Measurements from ENCODE around the gene CACNA1A.
"Not testable (repeated sequence)": the region's sequence is repeated elsewhere in the genome, so short reads cannot be mapped to it uniquely, and the experiment has no call there.

The CACNA1A gene

DNA sequence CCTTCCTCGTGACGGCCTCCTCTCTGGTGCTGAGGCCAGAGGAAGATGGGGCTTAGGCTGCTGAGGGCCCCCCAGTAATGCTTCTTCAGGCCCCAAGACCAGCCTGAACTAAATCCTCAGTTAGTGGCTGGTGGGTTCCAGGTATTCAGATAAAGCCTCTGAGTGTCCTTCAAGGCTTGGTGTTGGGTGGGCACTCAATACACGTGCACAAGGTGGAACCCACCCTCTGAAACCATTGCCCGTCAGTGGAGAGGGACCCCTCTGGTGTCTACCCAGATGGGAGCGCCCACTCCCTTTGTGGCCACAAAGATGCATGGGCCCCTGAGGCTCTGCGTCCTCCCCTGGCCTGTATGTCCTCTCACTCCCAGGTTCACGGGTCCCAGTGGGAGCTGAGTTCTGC is 277.0 kb downstream of the CACNA1A start:
- DNase-seq (ENCODE audit: low read depth): no peak

DNA sequence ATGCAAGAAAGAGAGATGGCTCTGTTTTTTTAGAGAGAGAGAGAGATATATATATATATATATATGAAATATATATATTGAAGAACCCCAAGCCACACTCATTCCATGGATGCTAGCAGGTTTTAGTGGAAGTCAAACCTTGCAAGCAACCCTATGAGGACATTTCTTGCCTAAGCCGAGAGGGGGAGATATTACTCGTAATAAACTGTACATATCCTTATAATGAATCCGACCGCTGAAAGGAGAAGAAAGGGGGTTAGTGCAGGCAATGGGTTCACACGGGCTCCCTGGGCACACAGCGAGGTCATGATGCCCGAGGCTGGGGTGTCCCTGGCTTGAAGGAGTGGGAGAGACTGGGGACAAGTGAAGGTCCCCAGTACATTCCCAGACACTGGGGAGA is 277.7 kb downstream of the CACNA1A start:
- DNase-seq (ENCODE audit: low read depth): no peak

DNA sequence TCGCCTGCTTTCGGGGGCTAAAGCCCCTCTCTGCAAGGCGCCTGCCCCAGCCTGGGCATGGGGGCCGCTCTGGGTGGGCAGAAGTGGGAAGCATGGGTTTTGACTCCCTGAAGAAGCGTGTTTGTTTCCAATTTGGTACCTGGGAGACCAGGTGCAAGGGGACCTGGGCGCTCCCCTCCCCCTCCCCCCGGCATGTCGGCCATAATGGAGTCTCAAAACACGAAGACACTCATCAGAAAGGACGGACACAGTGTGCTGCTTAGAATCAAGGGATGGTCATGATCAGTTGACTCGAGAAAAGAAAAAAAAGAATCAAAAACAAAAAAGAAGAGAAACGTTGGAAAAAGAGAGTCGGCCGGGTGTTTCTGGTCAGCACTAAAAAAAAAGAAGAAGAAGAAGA is 279.3 kb downstream of the CACNA1A start:
- DNase-seq (ENCODE audit: low read depth): no peak

DNA sequence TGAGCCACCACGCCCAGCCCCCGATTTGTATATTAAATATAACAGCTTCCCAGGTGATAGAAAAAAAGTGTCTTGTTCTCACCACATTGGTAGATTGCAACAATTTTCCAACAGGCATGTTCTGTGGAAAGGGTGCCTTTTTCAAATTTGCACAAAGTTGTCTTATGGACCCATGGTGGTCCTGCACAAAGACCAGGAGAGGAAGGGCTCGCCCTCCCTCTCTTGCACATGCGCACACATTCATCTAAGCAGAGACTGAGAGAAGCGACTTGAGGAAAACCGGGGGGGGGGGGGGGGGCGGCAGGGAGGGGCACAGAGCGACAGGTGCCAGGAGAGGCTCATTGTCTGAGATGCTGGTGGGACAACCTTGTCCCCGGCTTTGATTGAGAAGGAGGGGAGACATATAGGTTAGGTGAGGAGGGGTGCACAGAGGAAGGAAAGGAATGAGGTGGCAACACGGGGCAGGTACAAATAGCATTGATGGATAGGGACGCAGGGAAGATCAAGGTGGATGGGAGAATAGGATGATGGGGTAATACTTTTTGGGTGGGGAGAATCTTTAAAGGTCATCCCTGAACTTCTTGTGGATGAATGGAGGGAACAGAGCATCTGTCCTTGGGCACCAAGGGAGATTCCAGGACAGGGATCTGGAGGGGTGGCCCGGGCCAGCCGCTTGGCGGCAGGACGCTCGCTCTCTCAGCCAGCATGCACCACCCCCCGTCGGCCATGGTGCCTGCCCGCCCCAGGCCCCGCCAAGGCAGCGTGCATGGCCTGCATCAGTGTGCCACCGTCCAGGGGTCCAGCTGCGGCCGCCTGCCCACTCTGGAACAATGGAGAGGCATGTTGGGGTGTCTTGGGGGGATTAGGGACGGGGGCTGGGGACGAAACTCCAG is 280.1 kb downstream of the CACNA1A start:
- DNase-seq (ENCODE audit: low read depth): no peak

DNA sequence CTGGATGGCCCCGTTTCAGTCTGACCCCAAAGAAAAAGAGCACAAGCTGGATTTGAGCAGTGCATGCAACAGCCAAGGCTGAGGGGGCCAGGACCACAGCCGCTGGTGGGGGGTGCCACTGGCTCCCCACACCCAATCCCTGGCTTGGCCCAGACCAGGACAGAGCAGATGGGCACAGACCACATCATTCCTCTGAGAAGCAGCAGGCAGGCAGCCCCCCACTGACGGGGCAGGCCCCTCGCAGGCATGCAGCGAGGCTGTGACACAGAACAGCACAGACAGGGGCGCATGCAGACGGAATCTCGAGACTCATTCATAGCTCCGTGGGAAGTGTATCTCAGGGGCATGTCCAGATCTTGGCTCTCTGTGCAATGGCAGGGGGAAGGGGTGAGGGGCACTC is 281.2 kb downstream of the CACNA1A start:
- no peak for DNase-seq (ENCODE audit: low read depth)

DNA sequence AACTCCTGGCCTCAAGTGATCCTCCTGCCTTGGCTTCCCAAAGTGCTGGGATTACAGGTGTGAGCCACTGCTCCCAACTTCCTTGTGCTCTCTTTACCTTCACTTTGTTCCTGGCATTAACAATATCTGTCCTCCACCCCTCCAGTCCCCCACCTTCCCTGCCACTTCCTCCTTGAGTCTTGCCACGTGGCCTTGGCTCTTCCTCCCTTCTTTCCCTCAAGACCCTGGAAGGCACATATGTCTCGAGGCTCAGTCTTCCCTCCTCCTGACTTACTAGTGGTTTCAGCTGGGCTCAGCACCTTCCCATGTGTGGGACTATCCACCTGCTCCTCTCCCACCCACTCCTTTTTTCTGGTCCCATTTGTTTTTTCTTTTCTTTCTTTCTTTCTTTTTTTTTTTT is 285.4 kb downstream of the CACNA1A start:
- DNase-seq (ENCODE audit: low read depth): no peak

DNA sequence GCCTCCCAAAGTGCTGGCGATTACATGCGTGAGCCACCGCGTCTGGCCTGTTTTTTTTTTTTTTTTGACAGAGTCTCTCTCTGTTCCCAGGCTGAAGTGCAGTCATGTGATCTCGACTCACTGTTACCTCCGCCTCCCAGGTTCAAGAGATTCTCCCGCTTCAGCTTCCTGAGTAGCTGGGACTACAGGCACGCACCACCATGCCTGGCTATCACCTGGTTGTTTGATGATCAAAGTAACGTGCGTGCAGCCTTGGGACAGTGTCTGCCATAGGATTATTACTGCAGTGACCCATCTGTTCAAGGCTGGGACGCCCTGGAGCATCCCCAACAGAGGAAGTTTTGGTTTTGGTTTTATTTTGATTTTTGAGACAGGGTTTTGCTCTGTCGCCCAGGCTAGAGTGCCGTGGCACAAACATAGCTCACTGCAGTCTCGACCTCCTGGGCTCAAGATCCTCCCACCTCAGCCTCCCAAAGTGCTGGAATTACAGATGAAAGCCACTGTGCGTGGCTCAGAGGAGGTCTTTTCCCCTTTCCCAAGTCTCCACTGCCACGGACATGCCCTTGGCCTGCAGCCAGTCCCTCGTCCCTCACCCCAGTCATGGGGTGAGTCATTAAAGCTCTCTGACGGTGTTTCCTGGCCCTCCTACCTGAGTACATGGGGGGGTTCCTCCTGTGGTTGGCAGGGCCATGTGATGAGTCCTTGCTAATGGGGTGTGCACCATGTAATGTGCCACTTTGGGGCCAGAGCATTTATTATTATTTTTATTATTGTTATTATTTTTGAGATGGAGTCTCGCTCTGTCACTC is 290.5 kb downstream of the CACNA1A start:
- DNase-seq (ENCODE audit: low read depth): no peak

DNA sequence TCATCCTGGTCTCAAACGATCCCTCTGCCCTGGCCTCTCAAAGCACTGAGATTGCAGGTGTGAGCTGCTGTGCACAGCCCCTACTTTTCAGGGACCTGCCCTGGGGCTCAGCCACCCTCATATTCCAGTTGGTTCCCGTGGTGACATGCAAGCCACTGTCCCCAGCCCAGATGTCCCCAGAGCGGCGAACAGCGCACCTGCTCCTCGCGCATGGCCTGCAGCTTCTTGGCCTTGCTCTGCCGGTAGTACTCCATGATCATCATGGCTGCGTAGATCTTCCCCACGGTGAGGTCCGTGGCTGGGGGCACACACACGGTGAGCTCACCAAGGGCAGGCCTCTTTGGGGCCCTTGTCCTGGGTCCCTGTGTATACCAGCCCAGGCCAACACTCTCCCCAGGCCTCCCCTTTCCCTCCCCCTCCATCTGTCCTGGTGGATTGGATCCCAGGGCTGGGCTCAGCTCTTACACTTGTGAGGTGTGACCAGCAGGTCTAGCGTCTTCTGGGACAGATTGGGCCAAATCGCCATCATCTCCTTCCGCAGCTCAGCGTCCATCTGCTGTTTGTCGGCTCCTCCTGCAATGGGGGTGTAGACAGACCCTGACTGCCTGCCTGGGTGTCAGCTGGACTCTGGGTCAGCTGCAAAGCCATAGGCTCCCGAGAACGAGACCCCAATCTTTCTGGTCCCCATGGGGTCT is 292.1 kb downstream of the CACNA1A start:
- DNase-seq (ENCODE audit: low read depth): no peak

DNA sequence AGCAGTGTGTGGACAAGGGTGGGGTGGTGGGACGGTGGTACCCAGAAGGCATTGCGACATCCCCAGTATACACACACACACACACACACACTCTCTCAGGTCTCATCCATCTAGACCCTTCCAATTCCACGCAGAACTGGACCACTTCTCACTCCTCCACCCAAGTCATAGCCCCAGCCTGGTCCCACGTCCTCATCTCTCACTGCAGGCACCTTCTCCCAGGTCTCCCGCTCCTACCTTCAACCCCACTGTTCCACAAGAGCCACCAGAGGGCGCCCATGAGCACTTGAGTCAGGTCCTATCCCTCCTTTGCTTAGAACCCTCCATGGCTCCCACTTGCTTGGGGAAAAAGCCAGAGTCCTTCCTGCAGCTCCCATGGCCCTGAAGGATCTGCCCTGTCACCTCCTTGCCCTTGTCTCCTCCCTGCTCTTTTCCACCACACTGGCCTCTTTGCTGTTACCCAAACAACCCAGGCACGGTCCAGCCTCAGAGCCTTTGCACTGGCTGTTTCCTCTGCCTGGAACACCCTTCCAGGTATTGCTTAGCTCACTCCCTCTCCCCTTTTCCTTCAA is 293.4 kb downstream of the CACNA1A start:
- peak; percentile 65 for DNase-seq (ENCODE audit: low read depth)

DNA sequence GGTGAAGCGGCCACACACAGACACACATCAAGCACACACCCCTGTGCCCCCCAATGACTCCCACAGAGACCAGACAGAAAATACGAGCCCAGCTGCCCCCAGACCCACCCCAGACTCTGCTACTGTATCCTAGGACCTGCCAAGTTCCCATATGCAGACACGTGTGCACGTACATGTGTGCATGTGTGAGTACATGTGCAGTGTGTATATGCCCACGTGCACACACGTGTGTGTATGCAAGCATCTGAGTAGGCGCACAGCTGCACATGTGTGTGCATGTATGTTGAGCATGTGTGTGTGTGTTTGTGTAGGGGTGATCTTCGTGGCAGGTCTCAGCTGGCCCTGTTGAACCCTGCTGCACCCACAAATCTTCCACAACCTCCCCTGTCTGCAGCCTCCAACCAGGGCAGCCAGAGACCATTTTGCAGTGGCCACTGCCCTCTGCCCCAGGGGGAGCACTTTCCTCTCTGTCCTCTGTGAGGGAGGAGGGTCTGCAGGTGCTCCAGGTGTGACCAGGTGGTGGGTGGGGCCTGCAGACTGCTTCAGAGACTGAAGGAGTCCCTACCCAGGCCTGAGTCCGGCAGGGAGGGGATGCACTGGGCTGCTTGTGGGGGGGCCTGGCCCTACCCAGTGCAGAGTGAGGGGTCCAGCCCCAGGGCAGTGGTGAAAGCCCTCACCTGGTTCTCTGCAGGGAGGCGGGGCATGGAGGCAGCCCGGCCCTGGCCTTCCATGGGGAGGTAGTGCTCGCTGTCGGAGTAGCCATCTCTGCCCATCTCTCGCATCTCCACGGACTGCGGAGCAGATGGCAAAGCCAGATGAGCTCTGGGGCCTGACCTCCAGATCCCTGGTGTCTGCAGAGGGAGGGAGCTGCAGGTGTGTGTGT is 294.6 kb downstream of the CACNA1A start:
- DNase-seq (ENCODE audit: low read depth): no peak

DNA sequence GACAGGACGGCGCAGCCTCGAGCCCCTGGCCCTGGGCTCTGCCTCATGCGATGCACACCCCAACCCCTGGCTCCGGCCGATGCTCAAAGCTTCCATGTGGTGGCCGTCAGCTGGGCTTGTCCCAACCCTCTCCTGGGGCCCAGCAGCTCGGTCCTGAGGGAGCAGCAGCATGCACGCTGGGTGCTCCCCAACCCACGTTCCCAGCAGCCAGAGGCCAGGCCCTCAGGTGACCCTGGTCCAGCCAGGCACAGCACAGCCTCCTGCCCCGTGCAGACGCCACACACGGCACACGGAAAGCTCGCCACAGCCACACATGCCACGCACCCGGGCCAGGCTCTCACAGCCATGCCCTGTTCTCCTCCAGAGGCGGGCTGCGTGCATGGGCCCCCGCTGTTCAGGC is 295.3 kb downstream of the CACNA1A start:
- no peak for DNase-seq (ENCODE audit: low read depth)

DNA sequence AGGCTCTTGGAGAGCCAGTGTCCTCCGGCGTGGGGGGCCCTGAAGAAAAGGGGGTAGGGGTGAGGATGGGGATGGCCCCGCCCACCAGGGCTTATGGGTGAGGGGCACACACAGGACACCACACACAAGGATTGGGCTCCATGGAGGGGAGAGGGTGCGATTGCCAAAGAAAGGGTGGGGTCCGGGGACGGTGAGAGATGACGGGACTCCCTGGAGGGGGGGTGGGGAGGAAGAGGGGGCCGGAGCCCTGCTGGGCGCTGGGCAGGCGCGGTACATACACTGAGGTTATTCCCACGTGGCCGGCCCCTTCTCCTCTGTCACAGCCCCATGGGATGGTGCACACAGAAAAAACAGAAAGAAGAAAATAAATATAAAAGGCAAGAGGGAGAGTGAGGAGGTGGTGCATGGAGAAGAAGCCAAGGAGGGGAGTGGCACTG is 295.9 kb downstream of the CACNA1A start:
- DNase-seq (ENCODE audit: low read depth): no peak

DNA sequence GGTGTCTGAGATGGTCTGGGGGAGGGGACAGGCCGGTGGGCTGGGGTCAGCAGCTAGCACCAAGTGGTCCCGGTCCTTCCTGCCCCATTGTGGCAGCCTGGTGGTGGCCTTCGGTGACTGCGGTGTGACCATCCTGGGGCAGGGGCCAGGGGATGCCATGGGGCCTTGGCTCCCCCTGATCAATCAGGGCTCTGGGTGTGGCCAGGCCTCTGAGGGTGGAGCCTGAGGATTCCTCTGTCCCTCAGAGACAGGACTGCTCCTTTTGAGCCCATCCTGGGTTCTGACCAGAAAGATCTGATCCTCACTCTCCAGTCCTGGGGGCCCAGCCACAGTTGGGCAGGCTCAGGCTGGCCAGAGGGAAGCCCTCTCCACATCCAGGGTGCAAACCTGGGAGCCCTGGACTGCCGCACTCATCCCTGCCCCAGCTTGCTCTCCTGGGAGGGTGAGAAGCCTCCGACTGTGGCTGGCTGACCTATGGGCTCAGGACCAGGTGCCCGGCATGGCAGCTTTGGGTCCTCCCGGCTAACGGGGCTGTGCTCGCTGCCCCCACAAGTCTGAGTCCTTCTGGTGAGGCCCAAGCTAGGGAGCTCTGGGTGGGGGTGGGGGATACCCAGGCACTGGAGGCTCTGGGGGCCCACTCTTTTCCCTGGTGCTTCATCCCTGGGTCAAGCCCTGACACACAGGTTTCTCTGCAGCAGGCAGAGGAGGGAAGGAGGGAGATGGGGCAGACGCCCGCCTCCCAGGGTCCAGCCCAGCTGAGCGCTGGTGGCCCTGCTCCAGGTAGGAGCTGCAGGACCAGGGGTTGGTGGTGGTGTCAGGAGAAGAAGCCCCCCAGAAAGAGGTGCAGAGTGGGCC is 296.6 kb downstream of the CACNA1A start:
- no peak for DNase-seq (ENCODE audit: low read depth)

DNA sequence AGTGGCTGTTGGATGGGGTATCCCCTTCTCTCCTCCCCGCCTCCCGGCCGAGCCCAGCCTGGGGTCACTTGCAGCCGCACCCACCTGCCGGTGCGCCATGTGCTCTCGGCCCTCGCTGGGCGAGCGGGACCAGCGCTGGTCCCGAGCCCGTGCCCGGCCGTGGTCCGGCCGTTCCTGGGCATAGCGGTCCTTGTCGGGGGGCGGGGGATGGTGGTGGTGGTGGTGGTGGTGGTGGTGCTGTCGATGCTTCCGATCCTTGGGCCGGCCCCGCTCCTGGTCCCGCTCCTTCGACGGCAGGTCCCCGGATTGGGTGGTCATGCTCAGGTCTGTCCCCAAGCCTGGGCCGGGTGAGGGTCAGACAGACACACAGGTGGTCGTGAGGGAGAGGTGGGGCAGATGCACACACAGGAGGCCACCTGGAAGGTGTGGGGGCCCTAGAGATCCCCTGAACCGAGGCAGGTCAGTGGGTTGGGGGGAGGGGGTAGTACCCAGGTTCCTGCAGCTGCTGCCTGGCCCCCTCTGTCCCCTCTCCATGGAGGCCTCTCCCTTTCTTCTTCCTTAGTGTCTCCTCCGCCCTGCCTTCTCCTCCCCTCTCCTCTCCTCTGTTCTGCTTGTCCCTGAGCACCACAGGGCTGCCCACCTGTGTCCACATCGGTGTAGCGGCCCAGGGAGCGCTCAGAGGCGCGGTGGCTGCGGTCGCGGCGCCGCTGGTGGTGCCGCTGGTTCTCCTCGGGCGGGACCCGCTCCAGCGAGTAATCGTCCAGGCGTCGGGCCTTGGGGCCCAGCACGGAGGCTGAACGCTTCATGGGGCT is 297.4 kb downstream of the CACNA1A start:
- no peak for DNase-seq (ENCODE audit: low read depth)

DNA sequence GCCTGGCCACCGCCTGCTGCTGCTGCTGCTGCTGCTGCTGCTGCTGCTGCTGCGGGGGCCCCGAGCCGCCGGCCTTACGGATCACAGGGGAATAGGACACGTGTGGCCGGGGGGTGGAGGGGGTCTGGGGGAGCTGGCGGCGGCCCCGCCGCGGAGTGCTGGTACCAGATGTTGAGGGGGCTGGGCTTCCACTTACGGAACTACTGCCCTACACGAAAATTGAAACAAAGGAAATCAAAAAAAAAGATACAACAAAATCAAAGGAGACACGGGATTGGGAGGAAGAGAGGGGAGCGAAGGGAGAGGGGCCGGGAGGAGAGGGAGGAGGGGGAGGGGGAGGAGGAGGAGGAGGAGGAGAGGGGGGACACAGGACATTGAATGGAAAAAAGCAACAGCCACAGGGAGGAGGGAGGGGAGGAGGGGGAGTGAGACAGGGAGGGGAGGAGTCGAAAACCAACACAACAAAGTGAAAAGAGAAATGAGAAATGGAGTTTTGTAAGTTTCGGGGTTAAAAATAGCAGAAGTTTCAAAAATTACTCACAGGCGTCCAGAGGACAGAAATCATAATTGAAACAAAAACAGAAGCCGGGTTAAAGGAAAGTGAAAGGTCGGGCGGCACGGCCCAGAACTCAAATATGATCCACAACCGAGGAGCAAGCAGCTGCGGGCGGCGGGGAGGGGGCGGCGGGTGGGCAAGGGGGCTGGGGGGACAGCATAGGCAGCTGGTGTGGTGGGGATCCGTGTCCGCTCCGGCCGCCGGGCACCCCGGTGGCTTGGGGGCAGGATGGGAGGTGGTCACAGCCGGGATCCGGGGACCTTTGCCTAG is 298.2 kb downstream of the CACNA1A start:
- peak; percentile 49 for DNase-seq (ENCODE audit: low read depth)

DNA sequence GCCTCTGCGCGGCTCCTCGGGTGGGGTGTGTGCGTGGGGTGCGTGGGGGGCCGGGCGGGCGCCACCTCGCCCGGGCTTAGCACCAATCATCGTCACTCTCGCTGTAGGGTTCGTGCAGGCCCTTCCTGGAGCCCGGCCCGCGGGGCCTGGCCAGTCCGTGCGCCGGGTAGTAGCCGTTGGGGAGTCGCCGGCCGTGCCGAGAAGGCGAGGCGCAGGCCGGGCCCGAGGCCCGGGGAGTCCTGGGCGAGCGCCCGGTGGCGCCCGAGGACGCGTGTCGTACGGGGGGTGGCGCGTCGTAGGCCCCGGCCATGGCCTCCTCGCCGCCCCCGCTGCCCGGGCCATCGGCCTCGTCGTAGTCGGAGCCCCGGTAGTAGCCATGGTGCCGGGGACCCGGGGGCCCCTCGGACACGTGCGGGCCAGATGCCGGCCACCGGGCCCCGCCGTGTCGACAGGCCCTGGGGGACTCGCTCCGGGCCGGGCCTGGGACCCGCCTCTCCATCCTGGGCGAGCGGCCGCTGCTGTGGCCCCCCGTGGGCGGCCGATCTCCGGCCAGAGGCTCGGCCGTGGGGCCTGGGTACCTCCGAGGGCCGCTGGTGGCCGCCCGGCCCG is 298.9 kb downstream of the CACNA1A start:
- DNase-seq (ENCODE audit: low read depth): no peak

DNA sequence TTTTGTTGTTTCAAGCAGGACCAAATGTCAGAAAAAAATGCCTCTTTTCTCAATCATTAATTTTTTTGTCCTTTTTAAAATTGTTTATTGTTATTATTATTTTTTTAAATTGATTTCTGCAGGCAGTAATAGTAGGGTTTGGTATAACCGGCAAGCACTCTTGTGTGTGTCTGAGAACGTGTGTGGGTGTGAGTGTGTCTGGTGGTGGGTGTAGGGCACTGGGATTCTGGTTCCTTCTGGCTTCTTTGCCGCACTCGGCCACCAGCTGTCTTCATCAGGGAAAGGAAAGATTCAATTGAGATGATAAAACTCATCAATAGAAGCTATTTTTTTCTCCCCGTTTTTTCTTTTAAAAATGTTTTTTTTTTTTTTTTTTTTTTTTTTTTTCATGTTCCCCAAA is 299.7 kb downstream of the CACNA1A start:
- DNase-seq (ENCODE audit: low read depth): no peak

DNA sequence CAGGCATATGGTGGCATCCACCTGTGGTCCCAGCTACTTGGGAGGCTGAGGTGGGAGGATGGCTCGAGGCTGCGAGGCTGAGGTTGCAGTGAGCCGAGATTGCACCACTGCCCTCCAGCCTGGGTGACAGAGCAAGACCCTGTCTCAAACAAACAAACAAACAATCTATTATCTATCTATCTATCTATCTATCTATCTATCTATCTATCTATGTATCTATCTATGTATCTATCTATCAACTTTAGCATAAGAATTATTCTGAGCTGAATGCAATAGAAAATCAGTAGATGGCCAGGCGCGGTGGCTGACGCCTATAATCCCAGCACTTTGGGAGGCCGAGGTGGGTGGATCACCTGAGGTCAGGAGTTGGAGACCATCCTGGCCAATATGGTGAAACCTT is 304.2 kb downstream of the CACNA1A start:
- not testable (repeated sequence) for DNase-seq (ENCODE audit: low read depth)
